Small intestine (tissue), 7 donors: ENCODE measurements around the gene ANKIB1. TPM values are rescaled to one million over a fixed set of nuclear protein-coding genes. Genes with fewer than 3 reads are reported as not detected.

Experiments used
- DNase-seq, 2 donors: peaks; one replicate each; pipeline versions ENCODE4 v3.0.0 to v3.0.0-alpha.2; 2013
- FAIRE-seq: peaks from 2 replicates; lab custom pipeline; 2012; peaks lifted over from hg19 to GRCh38; lab: Jason Lieb, UNC
- H3K27ac ChIP-seq, 3 donors: one replicate each; pipeline ENCODE4 v1.5.1; 2013; ENCODE audit warnings: low read length in 2 of 3, mild to moderate bottlenecking in 2 of 3, control low read depth in 1 of 3, inconsistent platforms in 1 of 3, low read depth in 1 of 3, moderate library complexity in 1 of 3
- H3K27me3 ChIP-seq, 3 donors: one replicate each; pipeline ENCODE4 v1.6.1; 2013; ENCODE audit warnings: low read length in 3 of 3, inconsistent platforms in 1 of 3; ENCODE audit not compliant: control insufficient read depth in 3 of 3, insufficient read depth in 3 of 3
- H3K36me3 ChIP-seq, 3 donors: one replicate each; pipeline ENCODE4 v1.6.1; 2013; ENCODE audit warnings: low read length in 3 of 3, inconsistent platforms in 1 of 3, low read depth in 1 of 3, mild to moderate bottlenecking in 1 of 3, moderate library complexity in 1 of 3; ENCODE audit not compliant: control insufficient read depth in 3 of 3, insufficient read depth in 2 of 3
- H3K4me1 ChIP-seq, 3 donors: one replicate each; pipeline ENCODE4 v1.6.1; 2013; ENCODE audit warnings: low read length in 2 of 3, inconsistent platforms in 1 of 3, low read depth in 1 of 3, mild to moderate bottlenecking in 1 of 3, moderate library complexity in 1 of 3; ENCODE audit not compliant: control insufficient read depth in 3 of 3, insufficient read depth in 2 of 3
- H3K4me3 ChIP-seq, 3 donors: one replicate each; pipeline ENCODE4 v1.5.1; 2013; ENCODE audit warnings: low read length in 3 of 3, control low read depth in 1 of 3, inconsistent platforms in 1 of 3, low read depth in 1 of 3, mild to moderate bottlenecking in 1 of 3, moderate library complexity in 1 of 3
- H3K9me3 ChIP-seq, 2 donors: one replicate each; pipeline ENCODE4 v1.6.1; 2013; ENCODE audit warnings: low read depth in 1 of 2, low read length in 1 of 2; ENCODE audit not compliant: control insufficient read depth in 2 of 2, insufficient read depth in 1 of 2
- WGBS, 3 donors: extraction: QIAGEN DNeasy Blood & Tissue Kit; methylation state at CpG; one replicate each; pipeline ENCODE4 v1.1.7; 2013; 5-methylcytosine and 5-hydroxymethylcytosine counted together
- polyA plus RNA-seq, 4 donors: library from polyadenylated mRNA; stranded (reverse) in 3 of 4; unstranded in 1 of 4; fragments of 200-250 nt in 3 of 4; fragments of 120-200 nt in 1 of 4; gene quantifications; one replicate each; pipeline versions ENCODE4 v1.2.1 to v1.2.3, GENCODE V29; 2013
- donor health status: healthy with polysubstance abuse.
- donor health status: control.
- donor health status: control.
- donor health status: Bipolar disorder and iron deficiency.
- donor health status: healthy.

ANKIB1 gene
- polyA plus RNA-seq, 4 donors: 10.8 to 37.2 (median 14.2) TPM

DNA sequence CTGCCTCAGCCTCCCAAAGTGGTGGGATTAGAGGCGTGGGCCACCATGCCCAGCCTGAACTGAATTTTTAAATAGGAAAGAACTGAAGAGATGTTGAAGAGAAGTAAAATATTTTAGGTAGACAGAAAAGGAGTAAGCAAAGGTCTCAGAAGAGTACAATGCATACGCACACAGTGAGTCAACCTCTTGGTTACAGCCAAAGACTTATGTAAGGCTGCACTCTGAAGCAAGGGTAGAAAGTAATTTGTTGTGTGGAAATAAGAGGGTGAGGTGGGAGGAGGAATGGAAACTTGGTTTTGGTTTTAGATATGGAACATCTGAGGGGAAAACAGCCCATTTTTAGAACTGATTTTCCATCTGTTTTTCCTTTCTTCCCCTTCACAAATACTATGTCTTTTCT is 17.7 kb upstream of the ANKIB1 start:
- Histone ChIP-seq H3K27ac (no peak overlapping the region), H3K27me3 (no peaks in the 10 kb centered on the region), H3K36me3 (peaks cover 5 to 27% (median 7%) of the 10 kb centered on the region in 3 donors), H3K4me3 (no peak overlapping the region), H3K4me1 (no peaks in the 10 kb centered on the region), H3K9me3 (peaks cover 0 to 3% of the 10 kb centered on the region in 2 donors)
- 97 to 100% (median 100%) methylated on average over 2 of the region's 2 CpGs for WGBS, 3 donors
- FAIRE-seq: no peak
- DNase-seq: no peak

DNA sequence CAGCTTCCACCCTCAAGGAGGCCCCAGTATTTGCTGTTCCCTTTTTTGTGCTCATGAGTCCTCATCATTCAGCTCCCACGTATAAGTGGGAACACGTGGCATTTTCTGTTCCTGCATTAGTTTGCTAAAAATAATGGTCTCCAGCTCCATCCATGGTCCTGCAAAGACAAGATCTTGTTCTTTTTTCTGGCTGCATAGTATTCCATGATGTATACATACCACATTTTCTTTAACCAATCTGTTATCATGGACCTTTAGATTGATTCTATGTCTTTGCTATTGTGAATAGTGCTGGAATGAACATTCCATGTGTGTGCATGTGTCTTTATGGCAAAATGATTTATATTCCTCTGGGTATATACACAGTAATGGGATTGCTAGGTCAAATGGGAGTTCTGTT is 17.0 kb upstream of the ANKIB1 start:
- FAIRE-seq (no peak), DNase-seq (no peak)

DNA sequence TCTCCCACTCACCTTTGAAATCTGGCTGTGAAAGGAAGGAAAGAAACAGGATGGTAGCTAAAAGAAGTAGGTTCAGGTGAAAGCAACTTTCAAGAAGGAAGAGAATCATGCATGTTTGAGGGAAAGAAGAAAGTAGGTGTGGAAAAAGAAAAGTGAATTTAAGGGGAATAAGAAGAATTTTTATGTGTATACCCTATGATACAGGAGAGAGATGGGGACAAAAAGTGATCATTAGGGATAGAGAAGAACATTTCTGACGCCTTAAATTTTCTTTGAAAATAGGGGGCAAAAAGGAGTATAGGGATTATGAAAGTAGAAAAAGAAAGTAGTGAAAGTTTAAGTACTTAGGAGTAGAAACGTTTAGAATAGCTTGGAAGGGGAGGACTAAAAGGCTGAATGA is 15.2 kb upstream of the ANKIB1 start:
- Histone ChIP-seq H3K27me3 (no peaks in the 10 kb centered on the region), H3K4me3 (no peak overlapping the region), H3K9me3 (peaks cover 0 to 3% of the 10 kb centered on the region in 2 donors), H3K27ac (no peak overlapping the region), H3K36me3 (peaks cover 5 to 23% (median 10%) of the 10 kb centered on the region in 3 donors), H3K4me1 (no peaks in the 10 kb centered on the region)
- FAIRE-seq: no peak
- WGBS, 3 donors: 73 to 79% (median 75%) methylated on average over 2 of the region's 2 CpGs
- DNase-seq: no peak

More for the DNA sequence above, 17.0 kb upstream of the ANKIB1 start:
- peaks cover 6 to 31% (median 7%) of the 10 kb centered on the region in 3 donors for H3K36me3 ChIP-seq
- H3K9me3 ChIP-seq: peaks cover 0 to 3% of the 10 kb centered on the region in 2 donors
- WGBS, 3 donors: 95 to 98% (median 97%) methylated on average over 2 of the region's 2 CpGs
- H3K4me1 ChIP-seq: no peaks in the 10 kb centered on the region
- H3K27me3 ChIP-seq: no peaks in the 10 kb centered on the region
- no peak overlapping the region for H3K27ac ChIP-seq
- no peak overlapping the region for H3K4me3 ChIP-seq

DNA sequence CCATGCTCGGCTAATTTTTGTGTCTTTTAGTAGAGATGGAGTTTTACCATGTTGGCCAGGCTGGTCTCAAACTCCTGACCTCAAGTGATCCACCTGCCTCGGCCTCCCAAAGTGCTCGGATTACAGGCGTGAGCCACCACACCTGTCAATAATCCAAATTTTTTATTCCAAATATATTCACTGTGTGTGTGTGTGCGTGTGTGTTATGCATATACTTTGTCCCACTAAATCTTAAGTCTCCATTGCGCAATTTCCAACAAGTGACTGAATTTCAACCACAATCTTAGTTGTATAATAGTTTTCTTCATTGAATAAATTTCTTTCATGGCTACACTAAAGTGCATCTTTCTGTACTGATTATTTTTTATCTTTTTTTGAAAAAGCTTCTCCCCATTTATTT is 2.8 kb upstream of the ANKIB1 start:
- DNase-seq (no peak), FAIRE-seq (no peak)
- WGBS, 3 donors: 96 to 97% (median 97%) methylated on average over 6 of the region's 6 CpGs
- no peak overlapping the region for H3K4me3 ChIP-seq
- peaks cover 0 to 9% (median 2%) of the 10 kb centered on the region in 3 donors for H3K36me3 ChIP-seq
- no peaks in the 10 kb centered on the region for H3K9me3 ChIP-seq
- peaks cover 0 to 8% (median 0%) of the 10 kb centered on the region in 3 donors for H3K4me1 ChIP-seq
- no peak overlapping the region for H3K27ac ChIP-seq
- no peaks in the 10 kb centered on the region for H3K27me3 ChIP-seq

DNA sequence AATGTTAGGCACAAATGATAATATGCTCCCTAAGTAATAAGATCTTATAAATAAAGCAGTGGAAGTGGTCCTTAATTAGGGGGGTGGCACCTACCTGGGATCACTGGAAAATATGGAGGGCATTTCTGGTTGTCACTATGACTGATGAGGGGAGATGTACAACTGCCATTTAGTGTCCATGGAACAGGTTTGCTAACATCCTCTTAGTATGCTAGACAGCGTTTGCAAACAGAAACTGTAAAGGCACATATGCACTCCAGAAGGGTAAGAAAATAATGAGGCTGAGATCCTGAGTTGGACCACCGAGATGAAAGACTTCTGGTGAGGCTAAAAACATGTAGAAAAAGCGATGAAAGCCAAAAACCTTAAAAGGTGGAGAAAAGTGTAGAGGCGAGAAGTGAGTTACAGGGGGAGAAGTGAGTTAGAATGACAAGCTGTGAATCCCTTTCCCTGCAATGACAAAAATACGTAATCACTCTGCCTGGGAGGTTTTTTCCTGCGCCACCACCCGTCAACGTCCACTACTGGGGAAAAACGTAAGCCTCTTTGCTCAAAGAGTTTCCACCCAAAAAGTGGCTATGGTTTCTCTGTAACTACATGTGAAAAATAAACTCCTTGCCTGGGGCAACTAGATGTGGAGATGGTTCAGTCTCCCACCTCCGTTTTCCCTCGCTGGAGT is 827 bp upstream of the ANKIB1 start:
- FAIRE-seq: no peak
- no peaks in the 10 kb centered on the region for H3K9me3 ChIP-seq
- WGBS, 3 donors: 0 to 2% (median 1%) methylated on average over 11 of the region's 11 CpGs

DNA sequence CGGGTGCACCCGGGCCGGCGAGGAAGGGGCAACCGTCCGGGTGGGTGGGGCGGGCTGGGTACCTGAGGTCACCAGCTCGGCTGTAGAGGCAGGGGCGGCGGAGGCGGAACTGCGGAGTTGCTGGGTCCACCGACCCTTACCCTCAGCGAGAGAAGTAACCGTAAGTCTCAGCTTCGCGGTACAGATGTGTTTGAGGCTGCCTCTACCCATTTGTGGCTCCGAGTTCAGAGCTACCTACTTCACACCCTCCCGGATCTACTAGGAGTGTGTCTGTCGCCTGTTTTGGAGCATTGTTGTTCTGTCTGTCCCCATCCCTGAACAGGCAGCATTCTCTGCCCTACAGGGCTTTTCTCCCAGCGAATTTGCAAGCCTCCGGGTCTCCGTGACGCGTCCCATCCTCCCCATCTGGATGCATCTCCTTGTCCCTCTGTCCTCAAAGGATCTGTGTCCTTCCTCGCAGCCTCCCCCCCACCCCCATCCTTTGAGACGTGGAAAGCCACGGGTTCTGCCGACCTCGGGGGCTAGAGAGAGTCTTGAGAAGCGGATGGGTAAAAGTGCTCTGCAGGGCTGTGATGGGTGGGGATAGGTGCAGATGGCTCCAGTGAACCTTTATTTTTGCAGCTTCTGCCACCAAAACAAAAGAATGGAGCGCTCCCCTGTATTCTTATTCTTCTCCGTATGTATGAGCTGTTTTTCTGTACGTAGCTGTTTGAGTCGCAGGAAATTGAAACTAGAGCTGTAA is 757 bp downstream of the ANKIB1 start:
- WGBS, 3 donors: 0% methylated on average over 28 to 35 of the region's 35 CpGs
- peak overlapping the region; percentile 74 to 87 (median 82) for H3K4me3 ChIP-seq
- peak overlapping the region in 2 of 3 donors; percentile 87 to 99 for H3K27ac ChIP-seq
- peaks cover 0 to 3% (median 0%) of the 10 kb centered on the region in 3 donors for H3K36me3 ChIP-seq
- H3K27me3 ChIP-seq: no peaks in the 10 kb centered on the region
- DNase-seq (peak in 1 of 2 donors; percentile 34), FAIRE-seq (no peak)
- peaks cover 0 to 10% (median 0%) of the 10 kb centered on the region in 3 donors for H3K4me1 ChIP-seq
- no peaks in the 10 kb centered on the region for H3K9me3 ChIP-seq

More for the DNA sequence above, 827 bp upstream of the ANKIB1 start:
- Histone ChIP-seq H3K27me3 (no peaks in the 10 kb centered on the region), H3K27ac (peak overlapping the region; percentile 87 to 99 (median 92)), H3K36me3 (peaks cover 0 to 3% (median 2%) of the 10 kb centered on the region in 3 donors), H3K4me1 (peaks cover 0 to 10% (median 0%) of the 10 kb centered on the region in 3 donors), H3K4me3 (peak overlapping the region; percentile 74 to 87 (median 82))
- DNase-seq: no peak

DNA sequence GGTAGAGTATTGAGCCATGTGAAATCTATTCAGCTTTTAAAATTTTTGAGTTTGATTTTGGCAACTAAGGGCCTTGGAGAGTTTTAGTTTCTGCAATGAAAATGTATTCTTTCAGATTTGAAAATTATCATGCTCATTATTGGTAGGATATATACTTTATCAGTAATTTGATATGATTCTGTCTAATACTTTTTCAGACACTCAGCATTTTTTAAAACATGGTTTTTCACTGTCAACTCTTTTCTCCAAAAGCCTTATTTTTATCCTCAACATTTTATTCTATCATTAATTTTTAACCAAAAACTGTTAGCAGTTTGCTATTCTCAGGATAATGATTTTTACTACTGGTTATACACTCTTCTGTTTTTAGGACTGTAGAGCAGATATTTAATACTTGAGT is 4.8 kb downstream of the ANKIB1 start:
- H3K4me3 ChIP-seq: no peak overlapping the region
- no peak overlapping the region for H3K27ac ChIP-seq
- H3K9me3 ChIP-seq: peaks cover 0 to 4% of the 10 kb centered on the region in 2 donors
- H3K36me3 ChIP-seq: peaks cover 0 to 2% (median 0%) of the 10 kb centered on the region in 3 donors
- no peak for DNase-seq
- no peak for FAIRE-seq
- peaks cover 0 to 7% (median 0%) of the 10 kb centered on the region in 3 donors for H3K4me1 ChIP-seq
- no peaks in the 10 kb centered on the region for H3K27me3 ChIP-seq

DNA sequence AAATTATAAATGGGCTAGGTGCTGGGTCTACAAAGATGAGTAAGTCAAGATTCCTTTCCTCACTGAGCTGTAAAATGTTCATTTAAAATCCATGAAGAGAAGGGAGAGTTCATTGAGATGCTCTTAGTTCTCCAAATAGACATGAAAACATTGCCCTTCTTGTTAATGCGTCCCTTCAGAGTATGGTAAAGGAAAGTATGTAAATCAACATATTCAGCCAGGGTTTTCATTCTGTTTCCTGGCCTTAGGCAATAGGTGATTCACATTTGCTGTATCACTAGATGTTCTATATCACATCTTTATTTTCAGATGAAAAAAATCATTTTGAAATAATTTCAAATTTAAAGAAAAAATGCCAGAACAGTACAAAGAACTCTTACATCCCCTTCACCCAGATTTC is 5.4 kb downstream of the ANKIB1 start:
- peaks cover 0 to 7% (median 0%) of the 10 kb centered on the region in 3 donors for H3K4me1 ChIP-seq
- WGBS, 3 donors: 79 to 93% (median 88%) methylated on average over 1 of the region's 1 CpG
- H3K36me3 ChIP-seq: peaks cover 0 to 2% (median 0%) of the 10 kb centered on the region in 3 donors
- no peaks in the 10 kb centered on the region for H3K27me3 ChIP-seq
- H3K27ac ChIP-seq: no peak overlapping the region
- no peak for DNase-seq
- peaks cover 0 to 4% of the 10 kb centered on the region in 2 donors for H3K9me3 ChIP-seq
- no peak overlapping the region for H3K4me3 ChIP-seq
- FAIRE-seq: no peak
